MM.1S (cell line): ENCODE data around the gene NME7.

ENCODE experiments used
- DNase-seq: peaks from one replicate; pipeline ENCODE4 v3.0.0-alpha.2; 2015
- H2AFZ ChIP-seq: fragments of 300-600 bp; sonication (generic); 2 replicates; pipeline ENCODE4 v1.6.0; 2016; ENCODE audit warnings: antibody characterized with exemption, low read length
- H3F3A ChIP-seq: fragments of 300-600 bp; sonication (generic); 2 replicates; pipeline ENCODE4 v1.6.1; 2016; ENCODE audit warnings: mild to moderate bottlenecking, antibody characterized with exemption, low read length, moderate library complexity, mixed read lengths; ENCODE audit not compliant: insufficient read depth
- H3K27ac ChIP-seq: fragments of 300-600 bp; sonication (generic); 2 replicates; pipeline ENCODE4 v1.5.1; 2016; ENCODE audit warnings: mild to moderate bottlenecking, low read length
- H3K27me3 ChIP-seq: fragments of 300-600 bp; sonication (generic); replicated peaks from 2 replicates; pipeline ENCODE4 v1.6.0; 2016; ENCODE audit warnings: low read length; ENCODE audit not compliant: insufficient read depth
- H3K36me3 ChIP-seq: fragments of 300-600 bp; sonication (generic); replicated peaks from 2 replicates; pipeline ENCODE4 v1.6.1; 2016; ENCODE audit warnings: mild to moderate bottlenecking, low read length, mixed read lengths; ENCODE audit not compliant: insufficient read depth
- H3K4me1 ChIP-seq: fragments of 300-600 bp; sonication (generic); 2 replicates; pipeline ENCODE4 v1.6.1; 2016; ENCODE audit warnings: low read length, mixed read lengths
- H3K4me2 ChIP-seq: fragments of 300-600 bp; sonication (generic); 2 replicates; pipeline ENCODE4 v1.6.0; 2016; ENCODE audit warnings: low read depth, low read length
- H3K4me3 ChIP-seq: fragments of 300-600 bp; sonication (generic); 2 replicates; pipeline ENCODE4 v1.5.1; 2016; ENCODE audit warnings: low read length, mixed read lengths
- H3K79me2 ChIP-seq: fragments of 300-600 bp; sonication (generic); 2 replicates; pipeline ENCODE4 v1.6.1; 2016; ENCODE audit warnings: mixed run types, low read length, mixed read lengths
- H3K9ac ChIP-seq: fragments of 300-600 bp; sonication (generic); 2 replicates; pipeline ENCODE4 v1.6.1; 2016; ENCODE audit warnings: low read length, mixed read lengths
- H3K9me2 ChIP-seq: fragments of 300-600 bp; sonication (generic); replicated peaks from 2 replicates; pipeline ENCODE4 v1.6.1; 2016; ENCODE audit warnings: mild to moderate bottlenecking, low read length, mixed read lengths; ENCODE audit not compliant: insufficient read depth
- H3K9me3 ChIP-seq: fragments of 300-600 bp; sonication (generic); replicated peaks from 2 replicates; pipeline ENCODE4 v1.6.1; 2016; ENCODE audit warnings: mild to moderate bottlenecking, low read length, mixed read lengths; ENCODE audit not compliant: insufficient read depth
- H4K20me1 ChIP-seq: fragments of 300-600 bp; sonication (generic); 2 replicates; pipeline ENCODE4 v1.6.1; 2016; ENCODE audit warnings: mild to moderate bottlenecking, low read length, moderate library complexity, mixed read lengths; ENCODE audit not compliant: insufficient read depth
- CTCF ChIP-seq: fragments of 300-600 bp; sonication (generic); IDR thresholded peaks from 2 replicates; pipeline ENCODE4 v1.5.1; 2016; ENCODE audit warnings: antibody characterized with exemption, low read length, mixed read lengths
- EZH2 ChIP-seq: fragments of 300-600 bp; sonication (generic); optimal IDR thresholded peaks from 2 replicates; pipeline ENCODE3; 2017; ENCODE audit warnings: low read depth, mild to moderate bottlenecking, antibody characterized with exemption, low read length, mixed read lengths
- EZH2phosphoT487 ChIP-seq: fragments of 300-600 bp; sonication (generic); IDR thresholded peaks from 2 replicates; pipeline ENCODE4 v1.6.1; 2018; ENCODE audit warnings: antibody characterized with exemption, low read length

NME7 gene

GRCh38 chr1:169326261-169326955 lies 41.2 kb downstream of the NME7 start:
- Histone ChIP-seq H3K9ac (no peak overlapping the region), H3K79me2 (no peaks in the 10 kb centered on the region), H3K9me2 (no peaks in the 10 kb centered on the region), H4K20me1 (no peaks in the 10 kb centered on the region), H2AFZ (no peak overlapping the region), H3F3A (no peaks in the 10 kb centered on the region), H3K36me3 (no peaks in the 10 kb centered on the region), H3K4me3 (no peak overlapping the region), H3K4me1 (no peaks in the 10 kb centered on the region), H3K9me3 (no peaks in the 10 kb centered on the region), H3K27ac (no peak overlapping the region), H3K4me2 (no peak overlapping the region), H3K27me3 (no peaks in the 10 kb centered on the region)
- no peak for TF ChIP-seq EZH2phosphoT487
- no peak for TF ChIP-seq EZH2
- TF ChIP-seq CTCF: no peak
- DNase-seq: no peak

GRCh38 chr1:169325117-169325516 lies 42.5 kb downstream of the NME7 start:
- H4K20me1 ChIP-seq: no peaks in the 10 kb centered on the region
- no peak for DNase-seq
- H3K4me1 ChIP-seq: no peaks in the 10 kb centered on the region
- no peaks in the 10 kb centered on the region for H3K9me2 ChIP-seq
- H3K9ac ChIP-seq: no peak overlapping the region
- no peak overlapping the region for H3K4me2 ChIP-seq
- H3K79me2 ChIP-seq: no peaks in the 10 kb centered on the region
- no peak overlapping the region for H2AFZ ChIP-seq
- no peak overlapping the region for H3K4me3 ChIP-seq
- no peaks in the 10 kb centered on the region for H3K9me3 ChIP-seq
- H3K36me3 ChIP-seq: no peaks in the 10 kb centered on the region
- H3K27me3 ChIP-seq: no peaks in the 10 kb centered on the region
- no peaks in the 10 kb centered on the region for H3F3A ChIP-seq
- H3K27ac ChIP-seq: no peak overlapping the region
- TF ChIP-seq EZH2 (no peak), EZH2phosphoT487 (no peak), CTCF (no peak)

GRCh38 chr1:169322138-169322537 lies 45.5 kb downstream of the NME7 start:
- H3K4me3 ChIP-seq: no peak overlapping the region
- no peaks in the 10 kb centered on the region for H3F3A ChIP-seq
- no peak overlapping the region for H3K4me2 ChIP-seq
- no peak for DNase-seq
- no peaks in the 10 kb centered on the region for H3K36me3 ChIP-seq
- H3K79me2 ChIP-seq: no peaks in the 10 kb centered on the region
- H3K4me1 ChIP-seq: no peaks in the 10 kb centered on the region
- H3K9ac ChIP-seq: no peak overlapping the region
- no peaks in the 10 kb centered on the region for H3K9me3 ChIP-seq
- no peak for TF ChIP-seq CTCF
- no peak for TF ChIP-seq EZH2
- no peak for TF ChIP-seq EZH2phosphoT487
- H2AFZ ChIP-seq: no peak overlapping the region
- no peak overlapping the region for H3K27ac ChIP-seq
- no peaks in the 10 kb centered on the region for H3K27me3 ChIP-seq
- no peaks in the 10 kb centered on the region for H3K9me2 ChIP-seq
- no peaks in the 10 kb centered on the region for H4K20me1 ChIP-seq
